GM10266 (cell line): Measurements from ENCODE around the gene LRP5.

Source experiments
- DNase-seq: peaks from one replicate; pipeline ENCODE4 v3.0.0; 2012; ENCODE audit errors: extremely low spot score
- TF ChIP-seq, protein P1 (sequence below): IDR thresholded peaks from 2 replicates; pipeline ENCODE4 v1.5.1; 2012; ENCODE audit warnings: mild to moderate bottlenecking, low read depth; ENCODE audit not compliant: control insufficient read depth, insufficient read depth; ENCODE audit errors: missing control alignments

Gene LRP5

DNA sequence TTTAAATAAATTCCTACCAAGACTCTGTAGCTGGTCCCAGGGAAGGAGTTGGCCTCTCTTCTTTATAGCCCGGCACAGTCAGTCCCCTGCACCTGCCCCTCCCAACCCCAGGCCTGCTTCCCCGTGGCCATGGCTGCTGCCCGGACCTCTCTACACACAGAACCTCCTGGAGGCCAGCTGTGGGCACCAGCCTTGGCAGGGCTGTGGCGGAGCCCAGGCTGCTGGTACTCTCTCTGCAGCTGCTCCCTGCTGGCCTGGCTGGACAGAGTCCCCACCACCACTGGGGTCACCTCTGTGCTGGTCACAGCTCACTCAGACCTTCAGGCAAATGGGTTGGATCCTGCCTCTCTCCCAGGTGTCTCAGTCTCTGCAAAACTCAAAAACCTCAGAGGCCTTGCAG lies 69.3 kb downstream of the LRP5 start:
- no peak for DNase-seq
- TF ChIP-seq, protein P1, sequence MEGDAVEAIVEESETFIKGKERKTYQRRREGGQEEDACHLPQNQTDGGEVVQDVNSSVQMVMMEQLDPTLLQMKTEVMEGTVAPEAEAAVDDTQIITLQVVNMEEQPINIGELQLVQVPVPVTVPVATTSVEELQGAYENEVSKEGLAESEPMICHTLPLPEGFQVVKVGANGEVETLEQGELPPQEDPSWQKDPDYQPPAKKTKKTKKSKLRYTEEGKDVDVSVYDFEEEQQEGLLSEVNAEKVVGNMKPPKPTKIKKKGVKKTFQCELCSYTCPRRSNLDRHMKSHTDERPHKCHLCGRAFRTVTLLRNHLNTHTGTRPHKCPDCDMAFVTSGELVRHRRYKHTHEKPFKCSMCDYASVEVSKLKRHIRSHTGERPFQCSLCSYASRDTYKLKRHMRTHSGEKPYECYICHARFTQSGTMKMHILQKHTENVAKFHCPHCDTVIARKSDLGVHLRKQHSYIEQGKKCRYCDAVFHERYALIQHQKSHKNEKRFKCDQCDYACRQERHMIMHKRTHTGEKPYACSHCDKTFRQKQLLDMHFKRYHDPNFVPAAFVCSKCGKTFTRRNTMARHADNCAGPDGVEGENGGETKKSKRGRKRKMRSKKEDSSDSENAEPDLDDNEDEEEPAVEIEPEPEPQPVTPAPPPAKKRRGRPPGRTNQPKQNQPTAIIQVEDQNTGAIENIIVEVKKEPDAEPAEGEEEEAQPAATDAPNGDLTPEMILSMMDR, result no peak

DNA sequence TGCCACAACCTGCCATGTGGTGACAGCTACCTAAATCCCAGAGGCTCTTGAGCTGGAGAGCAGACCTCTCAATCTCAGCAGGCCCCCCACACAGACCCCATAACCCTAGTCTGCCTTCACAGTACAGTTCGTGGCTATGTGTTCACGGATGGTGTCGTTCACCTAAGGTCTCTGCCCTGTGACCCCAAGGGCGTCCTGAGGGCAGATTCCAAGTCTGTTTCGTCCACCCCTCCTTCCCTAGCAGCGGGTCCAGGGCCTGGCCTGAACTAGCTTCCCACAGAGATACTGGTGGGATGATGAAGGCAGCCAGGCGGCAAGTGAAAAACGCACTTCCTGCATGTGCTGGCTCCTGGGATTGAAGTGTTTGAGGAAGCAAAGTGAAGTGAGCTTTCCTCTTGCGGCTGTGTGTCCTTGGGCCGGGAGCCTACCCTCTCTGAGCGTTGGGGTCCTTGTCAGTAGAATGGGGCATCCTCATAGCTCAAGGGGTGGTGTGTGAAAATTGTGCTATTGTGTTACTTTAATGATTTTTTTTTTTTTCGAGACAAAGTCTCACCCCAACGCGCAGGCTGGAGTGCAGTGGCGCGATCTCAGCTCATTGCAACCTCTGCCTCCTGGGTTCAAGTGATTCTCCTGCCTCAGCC lies 70.1 kb downstream of the LRP5 start:
- DNase-seq, result no peak
- TF ChIP-seq, protein P1, result no peak

DNA sequence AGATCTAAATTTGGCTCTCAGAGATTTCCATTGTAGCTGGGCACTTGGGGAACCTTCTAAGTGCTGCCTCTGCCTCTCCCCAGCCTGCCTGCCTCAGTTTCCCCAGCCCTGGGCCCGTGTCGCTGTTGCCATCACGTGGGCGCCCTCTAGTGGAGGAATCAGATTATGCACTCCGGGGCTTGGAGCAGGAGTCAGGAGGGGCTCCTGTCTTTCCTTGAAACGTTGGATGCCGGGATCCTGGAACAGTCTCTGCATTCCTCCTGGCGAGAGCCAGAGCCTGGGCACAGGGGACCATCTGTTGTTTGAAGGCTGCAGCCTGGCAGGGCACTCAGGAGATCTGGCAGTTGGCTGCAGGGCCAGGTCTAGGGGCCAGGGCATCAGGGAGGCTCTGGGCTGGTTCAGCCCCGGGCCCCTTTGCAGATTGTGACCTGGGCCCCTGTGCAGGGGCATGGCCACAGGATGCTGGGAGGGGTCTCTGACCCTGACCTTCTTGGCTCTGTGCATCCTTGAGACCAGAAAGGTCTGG lies 71.6 kb downstream of the LRP5 start:
- DNase-seq, result peak; percentile 82
- TF ChIP-seq, protein P1, result peak; percentile 88

DNA sequence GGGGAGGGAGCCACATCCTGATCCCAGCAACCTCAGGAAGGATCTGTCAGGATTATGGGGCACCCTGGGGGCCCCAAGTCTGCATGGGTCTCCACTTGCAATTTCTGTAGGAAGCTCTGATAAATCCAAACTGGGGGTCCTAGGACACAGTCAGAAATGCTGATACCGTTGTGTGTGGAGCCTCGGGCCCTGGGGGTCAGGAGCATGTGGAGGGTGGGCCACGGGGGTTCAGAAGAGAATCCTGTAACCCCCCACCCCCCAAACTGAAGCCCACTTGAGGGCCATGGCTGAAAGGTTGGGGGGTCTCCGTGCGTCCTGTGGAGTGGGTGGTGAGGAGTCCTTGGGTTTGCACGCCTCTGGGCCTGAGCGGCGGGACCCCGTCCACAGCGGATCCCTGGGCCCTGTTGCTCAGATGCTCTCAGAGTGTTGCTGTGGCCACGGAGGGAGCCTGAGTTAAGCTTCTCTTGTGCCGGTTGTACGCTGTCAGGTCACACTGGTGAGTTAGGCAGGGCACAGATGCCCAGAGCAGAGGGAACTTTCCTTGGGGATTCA lies 72.2 kb downstream of the LRP5 start:
- no peak for DNase-seq
- TF ChIP-seq, protein P1, result no peak

DNA sequence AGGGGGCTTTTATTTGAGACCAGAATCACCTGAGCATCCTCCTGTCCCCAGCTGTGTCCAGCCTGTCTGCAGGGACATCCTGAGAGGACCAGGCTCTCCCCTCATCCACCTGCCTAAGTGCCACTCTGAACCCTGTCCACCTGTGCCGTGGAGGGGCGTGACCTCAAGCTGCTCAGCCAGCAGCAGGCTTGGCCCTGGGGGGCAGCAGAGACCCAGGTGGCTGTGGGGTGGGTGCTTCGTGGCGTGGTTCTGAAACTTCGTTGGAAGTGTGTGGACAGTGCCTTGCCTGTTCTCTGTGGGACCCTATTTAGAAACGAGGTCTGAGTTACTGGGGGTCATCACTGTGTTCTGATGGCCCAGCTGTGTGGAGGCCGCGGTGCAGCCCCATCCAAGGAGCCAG lies 72.7 kb downstream of the LRP5 start:
- no peak for DNase-seq
- TF ChIP-seq, protein P1, result no peak

DNA sequence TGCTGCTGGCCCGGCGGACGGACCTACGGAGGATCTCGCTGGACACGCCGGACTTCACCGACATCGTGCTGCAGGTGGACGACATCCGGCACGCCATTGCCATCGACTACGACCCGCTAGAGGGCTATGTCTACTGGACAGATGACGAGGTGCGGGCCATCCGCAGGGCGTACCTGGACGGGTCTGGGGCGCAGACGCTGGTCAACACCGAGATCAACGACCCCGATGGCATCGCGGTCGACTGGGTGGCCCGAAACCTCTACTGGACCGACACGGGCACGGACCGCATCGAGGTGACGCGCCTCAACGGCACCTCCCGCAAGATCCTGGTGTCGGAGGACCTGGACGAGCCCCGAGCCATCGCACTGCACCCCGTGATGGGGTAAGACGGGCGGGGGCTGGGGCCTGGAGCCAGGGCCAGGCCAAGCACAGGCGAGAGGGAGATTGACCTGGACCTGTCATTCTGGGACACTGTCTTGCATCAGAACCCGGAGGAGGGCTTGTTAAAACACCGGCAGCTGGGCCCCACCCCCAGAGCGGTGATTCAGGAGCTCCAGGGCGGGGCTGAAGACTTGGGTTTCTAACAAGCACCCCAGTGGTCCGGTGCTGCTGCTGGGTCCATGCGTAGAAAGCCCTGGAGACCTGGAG lies 74.1 kb downstream of the LRP5 start:
- TF ChIP-seq, protein P1, result no peak
- DNase-seq, result no peak

DNA sequence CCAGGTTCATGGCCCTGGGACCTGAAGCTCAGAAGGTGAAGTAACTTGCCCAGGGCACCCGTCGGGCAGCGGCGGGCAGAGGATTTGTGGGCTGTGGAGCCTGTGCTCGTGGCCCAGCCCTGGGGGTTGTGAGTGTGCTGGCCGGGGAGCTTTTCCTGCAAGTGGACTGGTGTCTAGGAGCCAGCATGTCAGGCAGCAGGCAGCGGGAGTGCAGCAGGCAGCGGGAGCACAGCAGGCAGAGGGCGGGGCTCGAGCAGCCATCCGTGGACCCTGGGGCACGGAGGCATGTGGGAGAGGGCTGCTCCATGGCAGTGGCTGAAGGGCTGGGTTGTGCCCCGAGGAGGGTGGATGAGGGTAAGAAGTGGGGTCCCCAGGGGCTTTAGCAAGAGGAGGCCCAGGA lies 75.4 kb downstream of the LRP5 start:
- TF ChIP-seq, protein P1, result no peak
- no peak for DNase-seq
